Measurements from ENCODE around the gene IL25.

Gene IL25

DNA sequence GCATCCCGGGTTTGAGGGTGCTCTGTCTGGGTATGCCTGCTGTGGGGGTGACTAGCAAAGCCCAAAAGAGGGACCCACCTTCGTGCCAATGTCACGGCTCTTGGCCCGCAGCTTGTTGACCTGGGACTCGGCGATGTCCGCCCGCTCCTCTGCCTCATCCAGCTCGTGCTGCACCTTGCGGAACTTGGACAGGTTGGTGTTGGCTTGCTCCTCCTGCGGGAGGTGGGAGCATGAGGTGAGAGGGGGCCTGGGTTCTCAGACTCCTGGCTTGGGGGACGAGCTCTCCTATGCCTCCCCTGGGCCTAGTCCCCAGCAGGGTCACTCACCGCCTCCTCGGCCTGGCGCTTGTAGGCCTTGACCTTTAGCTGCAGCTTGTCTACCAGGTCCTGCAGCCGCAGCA lies 41.1 kb downstream of the IL25 start:
- TF ChIP-seq, protein P1, sequence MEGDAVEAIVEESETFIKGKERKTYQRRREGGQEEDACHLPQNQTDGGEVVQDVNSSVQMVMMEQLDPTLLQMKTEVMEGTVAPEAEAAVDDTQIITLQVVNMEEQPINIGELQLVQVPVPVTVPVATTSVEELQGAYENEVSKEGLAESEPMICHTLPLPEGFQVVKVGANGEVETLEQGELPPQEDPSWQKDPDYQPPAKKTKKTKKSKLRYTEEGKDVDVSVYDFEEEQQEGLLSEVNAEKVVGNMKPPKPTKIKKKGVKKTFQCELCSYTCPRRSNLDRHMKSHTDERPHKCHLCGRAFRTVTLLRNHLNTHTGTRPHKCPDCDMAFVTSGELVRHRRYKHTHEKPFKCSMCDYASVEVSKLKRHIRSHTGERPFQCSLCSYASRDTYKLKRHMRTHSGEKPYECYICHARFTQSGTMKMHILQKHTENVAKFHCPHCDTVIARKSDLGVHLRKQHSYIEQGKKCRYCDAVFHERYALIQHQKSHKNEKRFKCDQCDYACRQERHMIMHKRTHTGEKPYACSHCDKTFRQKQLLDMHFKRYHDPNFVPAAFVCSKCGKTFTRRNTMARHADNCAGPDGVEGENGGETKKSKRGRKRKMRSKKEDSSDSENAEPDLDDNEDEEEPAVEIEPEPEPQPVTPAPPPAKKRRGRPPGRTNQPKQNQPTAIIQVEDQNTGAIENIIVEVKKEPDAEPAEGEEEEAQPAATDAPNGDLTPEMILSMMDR (IDR thresholded peaks at IDR 0.05): no peak
- H3K36me3 ChIP-seq (ENCODE audit: control insufficient read depth, insufficient read depth, low read length): no peaks in the 10 kb centered on the region
- no peak overlapping the region for H3K27ac ChIP-seq

DNA sequence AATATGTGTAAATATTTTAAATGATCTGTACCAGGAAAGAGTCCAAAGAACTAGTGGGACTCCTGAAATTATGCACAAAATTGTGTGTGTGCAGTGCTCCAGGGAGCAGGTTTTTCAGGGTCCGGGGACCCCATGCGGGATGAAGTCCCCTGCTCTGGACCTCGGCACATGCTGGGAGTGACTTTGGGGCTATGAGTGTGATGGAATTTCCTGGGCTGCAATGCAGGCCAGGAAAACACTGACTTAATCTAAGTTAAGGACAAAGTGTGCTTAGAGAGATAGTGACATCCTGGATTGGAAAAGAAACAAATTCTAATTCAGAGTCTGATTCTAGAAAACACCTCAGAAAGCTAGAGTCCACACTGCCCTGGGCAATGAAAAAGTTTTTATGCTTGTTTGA lies 41.6 kb downstream of the IL25 start:
- Histone ChIP-seq H3K27ac (no peak overlapping the region), H3K79me2 (no peaks in the 10 kb centered on the region), H3K4me2 (ENCODE audit: low read length) (no peak overlapping the region), H3K4me1 (no peaks in the 10 kb centered on the region), H3K9ac (no peak overlapping the region), H3K4me3 (ENCODE audit: low read depth, low read length) (no peak overlapping the region), H3K36me3 (ENCODE audit: control insufficient read depth, insufficient read depth, low read length) (no peaks in the 10 kb centered on the region), H2AFZ (no peak overlapping the region), H3K9me3 (ENCODE audit: control insufficient read depth, low read length) (no peaks in the 10 kb centered on the region), H3K27me3 (ENCODE audit: control insufficient read depth, insufficient read depth, low read length) (no peaks in the 10 kb centered on the region)
- TF ChIP-seq, protein P1 (IDR thresholded peaks at IDR 0.05): no peak

More for the DNA sequence above, 41.1 kb downstream of the IL25 start:
- Histone ChIP-seq H2AFZ (no peak overlapping the region), H3K4me1 (no peaks in the 10 kb centered on the region), H3K79me2 (no peaks in the 10 kb centered on the region), H3K27me3 (ENCODE audit: control insufficient read depth, insufficient read depth, low read length) (no peaks in the 10 kb centered on the region), H3K9me3 (ENCODE audit: control insufficient read depth, low read length) (no peaks in the 10 kb centered on the region), H3K9ac (no peak overlapping the region), H3K4me3 (ENCODE audit: low read depth, low read length) (no peak overlapping the region), H3K4me2 (ENCODE audit: low read length) (no peak overlapping the region)

DNA sequence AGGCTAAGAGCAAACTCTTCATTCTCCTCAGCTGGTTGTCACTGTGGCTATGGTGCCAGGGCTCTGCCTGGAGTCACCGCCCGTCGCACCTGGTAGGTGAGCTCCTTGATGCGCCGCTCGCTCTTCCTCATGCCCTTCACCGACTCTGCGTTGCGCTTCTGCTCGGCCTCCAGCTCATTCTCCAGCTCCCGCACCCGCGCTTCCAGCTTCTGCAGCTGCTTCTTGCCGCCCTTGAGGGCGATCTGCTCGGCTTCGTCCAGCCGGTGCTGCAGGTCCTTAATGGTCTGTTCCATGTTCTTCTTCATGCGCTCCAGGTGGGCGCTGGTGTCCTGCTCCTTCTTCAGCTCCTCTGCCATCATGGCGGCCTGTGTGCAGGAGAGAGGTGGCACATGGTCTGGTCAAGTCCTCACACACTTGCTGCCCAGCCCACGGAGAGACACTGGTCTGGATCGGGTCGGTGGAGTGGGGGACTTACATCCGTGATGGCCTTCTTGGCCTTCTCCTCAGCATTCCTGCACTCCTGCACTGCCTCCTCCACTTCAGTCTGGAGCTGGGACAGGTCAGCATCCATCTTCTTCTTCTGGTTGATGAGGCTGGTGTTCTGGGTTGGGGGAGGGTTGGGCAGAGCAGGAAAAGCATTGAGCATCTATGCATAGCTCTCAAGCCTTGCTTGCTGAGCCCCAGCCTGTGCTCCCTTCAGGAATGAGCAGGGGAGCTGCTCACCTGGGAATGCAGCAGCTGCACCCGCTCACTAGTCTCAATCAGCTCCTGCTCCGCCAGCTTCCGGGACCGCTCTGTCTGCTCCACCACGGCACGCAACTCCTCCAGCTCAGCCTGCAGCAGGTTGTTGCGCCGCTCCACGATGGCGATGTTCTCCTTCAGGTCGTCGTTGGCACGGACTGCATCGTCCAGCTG lies 42.6 kb downstream of the IL25 start:
- no peaks in the 10 kb centered on the region for H3K4me1 ChIP-seq
- H3K9me3 ChIP-seq (ENCODE audit: control insufficient read depth, low read length): no peaks in the 10 kb centered on the region
- H3K9ac ChIP-seq: no peak overlapping the region
- no peaks in the 10 kb centered on the region for H3K27me3 ChIP-seq (ENCODE audit: control insufficient read depth, insufficient read depth, low read length)
- no peak overlapping the region for H3K4me3 ChIP-seq (ENCODE audit: low read depth, low read length)
- no peak overlapping the region for H3K4me2 ChIP-seq (ENCODE audit: low read length)
- no peaks in the 10 kb centered on the region for H3K36me3 ChIP-seq (ENCODE audit: control insufficient read depth, insufficient read depth, low read length)
- no peaks in the 10 kb centered on the region for H3K79me2 ChIP-seq
- H3K27ac ChIP-seq: no peak overlapping the region
- TF ChIP-seq, protein P1 (IDR thresholded peaks at IDR 0.05): no peak
- H2AFZ ChIP-seq: no peak overlapping the region

DNA sequence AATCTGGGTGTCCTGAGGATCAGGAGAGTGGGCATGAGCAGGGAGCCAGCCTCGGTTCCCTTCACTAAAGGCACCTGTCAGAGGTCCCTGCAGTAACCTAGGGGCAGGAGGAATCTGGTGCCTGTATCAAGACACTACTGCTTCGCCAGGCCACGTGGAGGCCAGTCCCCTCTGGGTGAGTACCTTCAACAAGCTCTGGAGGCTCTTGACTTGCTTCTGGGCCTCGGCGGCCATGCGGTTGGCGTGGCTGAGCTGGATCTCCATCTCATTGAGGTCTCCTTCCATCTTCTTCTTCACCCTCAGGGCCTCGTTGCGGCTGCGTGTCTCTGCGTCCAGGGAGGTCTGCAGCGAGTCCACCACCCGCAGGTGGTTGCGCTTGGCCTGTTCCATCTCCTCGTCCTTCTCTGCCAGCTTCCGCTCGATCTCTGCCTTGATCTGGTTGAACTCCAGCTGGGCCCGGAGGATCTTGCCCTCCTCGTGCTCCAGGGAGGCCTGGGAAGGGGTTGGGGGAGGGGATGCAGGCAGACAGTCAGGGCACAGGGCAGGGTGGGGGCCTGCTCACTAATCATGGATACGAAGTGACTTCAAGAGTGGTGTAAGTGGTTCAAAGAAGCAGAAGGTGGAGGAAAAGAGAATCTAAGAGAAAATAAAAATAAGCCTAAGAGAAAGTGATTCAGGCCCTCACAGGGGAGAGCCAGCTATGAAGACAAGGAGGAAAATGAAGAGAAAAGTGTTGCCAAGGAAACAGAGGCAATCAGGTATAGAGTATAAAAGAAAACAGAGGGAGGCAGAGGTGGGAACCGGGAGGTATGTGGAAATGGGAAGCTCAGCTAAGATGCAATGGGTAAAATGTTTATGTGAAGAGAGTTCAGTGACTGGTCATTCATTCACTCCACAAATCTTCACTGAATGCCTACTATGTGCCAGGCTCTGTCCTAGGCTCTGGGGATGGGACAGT lies 43.5 kb downstream of the IL25 start:
- Histone ChIP-seq H3K4me3 (ENCODE audit: low read depth, low read length) (no peak overlapping the region), H3K9me3 (ENCODE audit: control insufficient read depth, low read length) (no peaks in the 10 kb centered on the region), H3K27me3 (ENCODE audit: control insufficient read depth, insufficient read depth, low read length) (no peaks in the 10 kb centered on the region), H3K4me2 (ENCODE audit: low read length) (no peak overlapping the region), H3K36me3 (ENCODE audit: control insufficient read depth, insufficient read depth, low read length) (no peaks in the 10 kb centered on the region), H3K27ac (no peak overlapping the region), H3K4me1 (no peaks in the 10 kb centered on the region), H3K79me2 (no peaks in the 10 kb centered on the region), H3K9ac (no peak overlapping the region), H2AFZ (no peak overlapping the region)
- TF ChIP-seq, protein P1 (IDR thresholded peaks at IDR 0.05): no peak

All from parathyroid adenoma (tissue), 2 donors.